ENCODE data around the gene KRTAP10-10.

GRCh38 chr21:44658913-44659595 lies 21.9 kb downstream of the KRTAP10-10 start:
- TF ChIP-seq CTCF (IDR thresholded peaks at IDR 0.05) (no peak), POLR2A (IDR thresholded peaks at IDR 0.05) (no peak)

Measured in sigmoid colon (tissue), 3 donors.